Measurements from ENCODE around the gene MAP7. TPM values are rescaled to one million over a fixed set of nuclear protein-coding genes. Genes with fewer than 3 reads are reported as not detected.
A peak's percentile ranks its signal among the peaks of the same experiment; 100 is the strongest.

MAP7 gene
- total RNA-seq (2014; rRNA removed; shearing (Covaris generic)) (47.8 and 49.2 TPM in 2 replicates), polyA plus RNA-seq (2016; fragmentation: Nextera tagmentation; extraction: Ambion mirVana) (43.2 and 44.7 TPM in 2 replicates)
- long read RNA-seq, full-length matches to known transcripts, result 8 of 21 reads
- long read RNA-seq, partial matches to known transcripts, result 11 of 21 reads
- long read RNA-seq, other reads (novel, unspliced or antisense), result 2 of 21 reads

DNA sequence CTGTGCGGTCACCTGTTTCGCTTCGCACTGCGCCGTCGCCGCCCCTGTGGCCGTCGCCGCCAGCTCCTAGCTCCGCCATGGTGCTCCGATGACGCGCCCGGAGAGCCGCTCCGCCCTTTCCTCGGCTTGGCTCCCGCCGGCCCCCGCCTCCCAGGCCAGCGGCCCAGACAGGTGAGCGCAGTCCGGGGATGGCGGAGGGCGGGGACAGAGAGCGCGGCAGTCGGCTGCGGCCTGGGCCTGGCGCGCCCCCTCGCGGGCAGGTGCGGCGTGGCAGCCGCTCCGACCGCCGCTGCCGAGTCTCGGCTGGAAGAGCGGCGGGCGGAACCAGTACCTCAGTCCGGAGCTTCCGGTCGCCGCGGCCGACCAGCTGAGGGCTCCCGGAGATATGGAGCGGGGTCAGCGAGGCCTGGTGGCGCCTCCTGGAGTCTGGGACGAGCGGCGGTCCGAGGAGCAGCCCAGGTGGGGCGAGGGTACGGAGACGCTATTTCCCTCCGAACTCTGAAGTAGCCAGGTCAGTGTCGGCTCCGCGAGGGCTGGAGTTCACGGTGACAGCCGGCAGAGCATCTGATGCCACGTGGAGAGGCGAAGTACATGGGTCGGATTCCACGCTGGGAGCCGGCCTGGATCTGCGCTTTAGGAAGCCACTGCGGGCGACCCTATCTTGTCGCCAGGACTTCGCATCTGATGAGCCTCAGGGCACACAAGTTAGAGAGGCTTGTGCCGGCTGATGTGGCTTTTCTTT, at the start of gene MAP7:
TSS of gene MAP7 (minus strand) at position 93 of the 742 bp plus-strand sequence. CDS start at position 79, 14 bp downstream.
- peak; percentile 96 for DNase-seq (ENCODE audit: low spot score)
- H3F3A ChIP-seq (replicated peaks; ENCODE audit: low read depth), result no peaks in the 10 kb centered on the region

More for the DNA sequence above, at the start of gene MAP7:
- Mint-ChIP-seq H3K27me3 (ENCODE audit: insufficient read depth, low read depth, poor library complexity) (peaks cover 10% of the 10 kb centered on the region), H3K4me1 (peaks cover 34% of the 10 kb centered on the region), H3K36me3 (ENCODE audit: low read depth) (no peaks in the 10 kb centered on the region; the same call in 2 of the 3 replicates), H3K9me3 (no peaks in the 10 kb centered on the region), H3K4me3 (peak within 1 kb of the TSS; percentile 88), H3K27ac (peak within 1 kb of the TSS; percentile 91; the same call in 1 of the 2 replicates)
- peaks cover 42% of the 10 kb centered on the region for H3K79me2 ChIP-seq (replicated peaks; ENCODE audit: insufficient read depth)
- peak within 1 kb of the TSS; percentile 93 for H3K4me3 ChIP-seq
- peak within 1 kb of the TSS; percentile 48 for H2AFZ ChIP-seq
- H3K4me2 ChIP-seq, result peak within 1 kb of the TSS; percentile 95
- H3K27ac ChIP-seq (ENCODE audit: low read depth), result no peak within 1 kb of the TSS
- peak; percentile 89 for ATAC-seq
- H3K36me3 ChIP-seq (ENCODE audit: insufficient read depth), result no peaks in the 10 kb centered on the region
- peaks cover 37% of the 10 kb centered on the region for H3K27me3 ChIP-seq (ENCODE audit: insufficient read depth)
- peaks cover 33% of the 10 kb centered on the region for H3K4me1 ChIP-seq (ENCODE audit: insufficient read depth)
- no peaks in the 10 kb centered on the region for H3K9me2 ChIP-seq (ENCODE audit: insufficient read depth)
- peaks cover 4% of the 10 kb centered on the region; the same call in 1 of the 2 replicates for H4K20me1 ChIP-seq (replicated peaks; ENCODE audit: insufficient read depth)
- no peak for TF ChIP-seq NANOG (IDR thresholded peaks at IDR 0.05; ENCODE audit: borderline replicate concordance)
- TF ChIP-seq EZH2 (IDR thresholded peaks at IDR 0.05; ENCODE audit: low read depth, unreplicated experiment), result no peak
- TF ChIP-seq EZH2phosphoT487 (IDR thresholded peaks at IDR 0.05; ENCODE audit: unreplicated experiment), result no peak
- TF ChIP-seq, protein P1, sequence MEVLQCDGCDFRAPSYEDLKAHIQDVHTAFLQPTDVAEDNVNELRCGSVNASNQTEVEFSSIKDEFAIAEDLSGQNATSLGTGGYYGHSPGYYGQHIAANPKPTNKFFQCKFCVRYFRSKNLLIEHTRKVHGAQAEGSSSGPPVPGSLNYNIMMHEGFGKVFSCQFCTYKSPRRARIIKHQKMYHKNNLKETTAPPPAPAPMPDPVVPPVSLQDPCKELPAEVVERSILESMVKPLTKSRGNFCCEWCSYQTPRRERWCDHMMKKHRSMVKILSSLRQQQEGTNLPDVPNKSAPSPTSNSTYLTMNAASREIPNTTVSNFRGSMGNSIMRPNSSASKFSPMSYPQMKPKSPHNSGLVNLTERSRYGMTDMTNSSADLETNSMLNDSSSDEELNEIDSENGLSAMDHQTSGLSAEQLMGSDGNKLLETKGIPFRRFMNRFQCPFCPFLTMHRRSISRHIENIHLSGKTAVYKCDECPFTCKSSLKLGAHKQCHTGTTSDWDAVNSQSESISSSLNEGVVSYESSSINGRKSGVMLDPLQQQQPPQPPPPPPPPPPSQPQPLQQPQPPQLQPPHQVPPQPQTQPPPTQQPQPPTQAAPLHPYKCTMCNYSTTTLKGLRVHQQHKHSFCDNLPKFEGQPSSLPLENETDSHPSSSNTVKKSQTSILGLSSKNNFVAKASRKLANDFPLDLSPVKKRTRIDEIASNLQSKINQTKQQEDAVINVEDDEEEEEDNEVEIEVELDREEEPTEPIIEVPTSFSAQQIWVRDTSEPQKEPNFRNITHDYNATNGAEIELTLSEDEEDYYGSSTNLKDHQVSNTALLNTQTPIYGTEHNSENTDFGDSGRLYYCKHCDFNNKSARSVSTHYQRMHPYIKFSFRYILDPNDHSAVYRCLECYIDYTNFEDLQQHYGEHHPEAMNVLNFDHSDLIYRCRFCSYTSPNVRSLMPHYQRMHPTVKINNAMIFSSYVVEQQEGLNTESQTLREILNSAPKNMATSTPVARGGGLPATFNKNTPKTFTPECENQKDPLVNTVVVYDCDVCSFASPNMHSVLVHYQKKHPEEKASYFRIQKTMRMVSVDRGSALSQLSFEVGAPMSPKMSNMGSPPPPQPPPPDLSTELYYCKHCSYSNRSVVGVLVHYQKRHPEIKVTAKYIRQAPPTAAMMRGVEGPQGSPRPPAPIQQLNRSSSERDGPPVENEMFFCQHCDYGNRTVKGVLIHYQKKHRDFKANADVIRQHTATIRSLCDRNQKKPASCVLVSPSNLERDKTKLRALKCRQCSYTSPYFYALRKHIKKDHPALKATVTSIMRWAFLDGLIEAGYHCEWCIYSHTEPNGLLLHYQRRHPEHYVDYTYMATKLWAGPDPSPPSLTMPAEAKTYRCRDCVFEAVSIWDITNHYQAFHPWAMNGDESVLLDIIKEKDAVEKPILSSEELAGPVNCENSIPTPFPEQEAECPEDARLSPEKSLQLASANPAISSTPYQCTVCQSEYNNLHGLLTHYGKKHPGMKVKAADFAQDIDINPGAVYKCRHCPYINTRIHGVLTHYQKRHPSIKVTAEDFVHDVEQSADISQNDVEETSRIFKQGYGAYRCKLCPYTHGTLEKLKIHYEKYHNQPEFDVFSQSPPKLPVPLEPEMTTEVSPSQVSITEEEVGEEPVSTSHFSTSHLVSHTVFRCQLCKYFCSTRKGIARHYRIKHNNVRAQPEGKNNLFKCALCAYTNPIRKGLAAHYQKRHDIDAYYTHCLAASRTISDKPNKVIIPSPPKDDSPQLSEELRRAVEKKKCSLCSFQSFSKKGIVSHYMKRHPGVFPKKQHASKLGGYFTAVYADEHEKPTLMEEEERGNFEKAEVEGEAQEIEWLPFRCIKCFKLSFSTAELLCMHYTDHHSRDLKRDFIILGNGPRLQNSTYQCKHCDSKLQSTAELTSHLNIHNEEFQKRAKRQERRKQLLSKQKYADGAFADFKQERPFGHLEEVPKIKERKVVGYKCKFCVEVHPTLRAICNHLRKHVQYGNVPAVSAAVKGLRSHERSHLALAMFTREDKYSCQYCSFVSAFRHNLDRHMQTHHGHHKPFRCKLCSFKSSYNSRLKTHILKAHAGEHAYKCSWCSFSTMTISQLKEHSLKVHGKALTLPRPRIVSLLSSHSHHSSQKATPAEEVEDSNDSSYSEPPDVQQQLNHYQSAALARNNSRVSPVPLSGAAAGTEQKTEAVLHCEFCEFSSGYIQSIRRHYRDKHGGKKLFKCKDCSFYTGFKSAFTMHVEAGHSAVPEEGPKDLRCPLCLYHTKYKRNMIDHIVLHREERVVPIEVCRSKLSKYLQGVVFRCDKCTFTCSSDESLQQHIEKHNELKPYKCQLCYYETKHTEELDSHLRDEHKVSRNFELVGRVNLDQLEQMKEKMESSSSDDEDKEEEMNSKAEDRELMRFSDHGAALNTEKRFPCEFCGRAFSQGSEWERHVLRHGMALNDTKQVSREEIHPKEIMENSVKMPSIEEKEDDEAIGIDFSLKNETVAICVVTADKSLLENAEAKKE (CRISPR knock-in tag; IDR thresholded peaks at IDR 0.05), result no peak
- TF ChIP-seq STAT1 (IDR thresholded peaks at IDR 0.05; ENCODE audit: unreplicated experiment), result no peak
- no peak for TF ChIP-seq ZNF114 (CRISPR knock-in tag; IDR thresholded peaks at IDR 0.05)
- TF ChIP-seq, protein P2, sequence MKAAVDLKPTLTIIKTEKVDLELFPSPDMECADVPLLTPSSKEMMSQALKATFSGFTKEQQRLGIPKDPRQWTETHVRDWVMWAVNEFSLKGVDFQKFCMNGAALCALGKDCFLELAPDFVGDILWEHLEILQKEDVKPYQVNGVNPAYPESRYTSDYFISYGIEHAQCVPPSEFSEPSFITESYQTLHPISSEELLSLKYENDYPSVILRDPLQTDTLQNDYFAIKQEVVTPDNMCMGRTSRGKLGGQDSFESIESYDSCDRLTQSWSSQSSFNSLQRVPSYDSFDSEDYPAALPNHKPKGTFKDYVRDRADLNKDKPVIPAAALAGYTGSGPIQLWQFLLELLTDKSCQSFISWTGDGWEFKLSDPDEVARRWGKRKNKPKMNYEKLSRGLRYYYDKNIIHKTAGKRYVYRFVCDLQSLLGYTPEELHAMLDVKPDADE (IDR thresholded peaks at IDR 0.05), result peak; percentile 64
- no peak for TF ChIP-seq ZNF331 (CRISPR knock-in tag; IDR thresholded peaks at IDR 0.05; ENCODE audit: low read depth)
- TF ChIP-seq, protein P3, sequence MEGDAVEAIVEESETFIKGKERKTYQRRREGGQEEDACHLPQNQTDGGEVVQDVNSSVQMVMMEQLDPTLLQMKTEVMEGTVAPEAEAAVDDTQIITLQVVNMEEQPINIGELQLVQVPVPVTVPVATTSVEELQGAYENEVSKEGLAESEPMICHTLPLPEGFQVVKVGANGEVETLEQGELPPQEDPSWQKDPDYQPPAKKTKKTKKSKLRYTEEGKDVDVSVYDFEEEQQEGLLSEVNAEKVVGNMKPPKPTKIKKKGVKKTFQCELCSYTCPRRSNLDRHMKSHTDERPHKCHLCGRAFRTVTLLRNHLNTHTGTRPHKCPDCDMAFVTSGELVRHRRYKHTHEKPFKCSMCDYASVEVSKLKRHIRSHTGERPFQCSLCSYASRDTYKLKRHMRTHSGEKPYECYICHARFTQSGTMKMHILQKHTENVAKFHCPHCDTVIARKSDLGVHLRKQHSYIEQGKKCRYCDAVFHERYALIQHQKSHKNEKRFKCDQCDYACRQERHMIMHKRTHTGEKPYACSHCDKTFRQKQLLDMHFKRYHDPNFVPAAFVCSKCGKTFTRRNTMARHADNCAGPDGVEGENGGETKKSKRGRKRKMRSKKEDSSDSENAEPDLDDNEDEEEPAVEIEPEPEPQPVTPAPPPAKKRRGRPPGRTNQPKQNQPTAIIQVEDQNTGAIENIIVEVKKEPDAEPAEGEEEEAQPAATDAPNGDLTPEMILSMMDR (conservative IDR thresholded peaks at IDR 0.05; ENCODE audit: low read depth in 2 of 2), result peak; percentile 68 to 79
- peak; percentile 9 for TF ChIP-seq JUNB (IDR thresholded peaks at IDR 0.05; ENCODE audit: unreplicated experiment)
- TF ChIP-seq POLR2AphosphoS5 (IDR thresholded peaks at IDR 0.05; ENCODE audit: low read depth), result peak; percentile 78
- TF ChIP-seq, protein P4, sequence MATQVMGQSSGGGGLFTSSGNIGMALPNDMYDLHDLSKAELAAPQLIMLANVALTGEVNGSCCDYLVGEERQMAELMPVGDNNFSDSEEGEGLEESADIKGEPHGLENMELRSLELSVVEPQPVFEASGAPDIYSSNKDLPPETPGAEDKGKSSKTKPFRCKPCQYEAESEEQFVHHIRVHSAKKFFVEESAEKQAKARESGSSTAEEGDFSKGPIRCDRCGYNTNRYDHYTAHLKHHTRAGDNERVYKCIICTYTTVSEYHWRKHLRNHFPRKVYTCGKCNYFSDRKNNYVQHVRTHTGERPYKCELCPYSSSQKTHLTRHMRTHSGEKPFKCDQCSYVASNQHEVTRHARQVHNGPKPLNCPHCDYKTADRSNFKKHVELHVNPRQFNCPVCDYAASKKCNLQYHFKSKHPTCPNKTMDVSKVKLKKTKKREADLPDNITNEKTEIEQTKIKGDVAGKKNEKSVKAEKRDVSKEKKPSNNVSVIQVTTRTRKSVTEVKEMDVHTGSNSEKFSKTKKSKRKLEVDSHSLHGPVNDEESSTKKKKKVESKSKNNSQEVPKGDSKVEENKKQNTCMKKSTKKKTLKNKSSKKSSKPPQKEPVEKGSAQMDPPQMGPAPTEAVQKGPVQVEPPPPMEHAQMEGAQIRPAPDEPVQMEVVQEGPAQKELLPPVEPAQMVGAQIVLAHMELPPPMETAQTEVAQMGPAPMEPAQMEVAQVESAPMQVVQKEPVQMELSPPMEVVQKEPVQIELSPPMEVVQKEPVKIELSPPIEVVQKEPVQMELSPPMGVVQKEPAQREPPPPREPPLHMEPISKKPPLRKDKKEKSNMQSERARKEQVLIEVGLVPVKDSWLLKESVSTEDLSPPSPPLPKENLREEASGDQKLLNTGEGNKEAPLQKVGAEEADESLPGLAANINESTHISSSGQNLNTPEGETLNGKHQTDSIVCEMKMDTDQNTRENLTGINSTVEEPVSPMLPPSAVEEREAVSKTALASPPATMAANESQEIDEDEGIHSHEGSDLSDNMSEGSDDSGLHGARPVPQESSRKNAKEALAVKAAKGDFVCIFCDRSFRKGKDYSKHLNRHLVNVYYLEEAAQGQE (IDR thresholded peaks at IDR 0.05; ENCODE audit: unreplicated experiment), result no peak
- TF ChIP-seq CREB1 (CRISPR knock-in tag; IDR thresholded peaks at IDR 0.05; ENCODE audit: low read depth), result peak; percentile 84
